GM12801 (cell line): ENCODE results near the gene SVEP1.

Source experiments
- CTCF ChIP-seq: IDR thresholded peaks from one replicate; pipeline ENCODE4 v1.5.1; 2011; ENCODE audit warnings: control low read depth; ENCODE audit not compliant: insufficient read length; ENCODE audit errors: extremely low read depth

SVEP1 gene

DNA sequence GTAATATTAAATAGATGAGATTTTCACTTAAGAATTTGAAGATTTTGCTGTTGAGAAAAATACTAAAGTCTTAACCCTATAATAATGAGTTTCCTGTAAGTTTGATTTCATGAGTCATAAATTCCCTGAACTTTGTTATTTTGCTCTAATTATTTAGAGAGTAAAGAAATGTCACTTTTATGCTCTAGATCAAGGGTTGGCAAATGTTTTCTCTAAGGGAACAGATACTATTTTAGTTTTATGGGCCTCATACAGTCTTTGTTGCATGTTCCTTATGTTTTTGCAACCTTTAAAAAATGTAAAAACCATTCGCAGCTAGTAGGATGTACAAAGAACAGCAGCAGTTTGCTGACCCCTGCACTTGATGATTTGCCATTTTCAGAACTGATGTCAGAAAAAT is 241.4 kb downstream of the SVEP1 start:
- no peak for TF ChIP-seq CTCF

GRCh38 chr9:110337727-110338126 is 241.8 kb downstream of the SVEP1 start, which contains the start of gene TXNDC8:
Gene TXNDC8 (minus strand): TSS chr9:110337863.
- no peak for TF ChIP-seq CTCF

DNA sequence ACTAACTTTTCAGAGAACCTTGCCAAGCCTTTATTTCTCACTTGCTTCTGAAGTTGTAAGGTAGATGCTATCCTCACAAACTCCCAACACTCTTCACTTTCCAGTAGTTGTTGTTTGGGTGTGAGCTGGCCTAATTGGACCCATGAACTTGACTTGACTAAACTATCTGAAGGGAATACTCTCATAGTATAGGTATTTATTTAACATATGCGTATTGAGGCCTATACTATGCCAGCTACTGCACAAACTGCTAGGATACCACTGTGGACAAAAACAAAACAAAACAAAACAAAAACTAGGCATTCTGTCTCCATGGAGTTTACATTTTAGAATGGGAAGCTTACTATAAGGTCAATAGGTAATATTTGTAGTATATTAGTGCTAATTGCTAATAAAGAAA is 243.2 kb downstream of the SVEP1 start:
- no peak for TF ChIP-seq CTCF

- no peak for TF ChIP-seq CTCF
These were observed 244.7 kb downstream of the SVEP1 start for GRCh38 chr9:110334871-110335270.

- TF ChIP-seq CTCF, result no peak
These were observed 245.4 kb downstream of the SVEP1 start for GRCh38 chr9:110334183-110334582.

GRCh38 chr9:110332766-110333165 is 246.8 kb downstream of the SVEP1 start:
- no peak for TF ChIP-seq CTCF

GRCh38 chr9:110330484-110331105 is 248.9 kb downstream of the SVEP1 start:
- no peak for TF ChIP-seq CTCF

DNA sequence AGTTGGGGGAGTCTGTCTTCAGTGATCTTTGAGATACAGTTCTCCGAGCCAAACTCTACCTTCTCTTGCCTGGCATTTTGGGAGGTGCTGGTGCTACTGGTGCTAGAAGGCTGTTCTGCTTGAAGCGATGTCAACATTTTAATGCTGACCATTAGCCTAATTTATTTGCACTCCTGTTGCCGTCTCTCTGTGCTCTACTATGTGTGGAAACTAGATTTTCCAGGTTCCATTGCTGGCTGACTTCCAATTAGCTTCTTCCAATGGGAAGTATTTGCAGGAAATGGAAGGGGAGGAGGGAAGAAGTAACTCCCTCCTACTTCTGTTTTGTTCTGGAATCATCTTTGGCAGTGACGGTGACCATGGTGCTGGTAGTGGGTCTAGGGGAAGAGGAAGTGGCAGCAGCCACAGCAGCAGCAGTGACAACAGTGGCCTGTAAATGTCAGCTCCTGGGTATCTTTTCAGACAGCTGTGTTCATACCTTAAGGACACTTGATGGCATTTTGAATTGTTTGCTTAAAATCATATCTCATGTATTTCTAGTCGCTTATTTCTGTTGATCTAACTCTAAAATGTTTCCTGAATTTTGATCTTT is 249.8 kb downstream of the SVEP1 start:
- TF ChIP-seq CTCF, result no peak
